Esophagus squamous epithelium (tissue), 4 donors: ENCODE measurements around the gene ARHGAP26.

Experiments
- CTCF ChIP-seq, 6 experiments: fragments of 450-650 bp in 4 of 6; fragments of 200-600 bp in 2 of 6; sonication (generic) in 2 of 6; IDR thresholded peaks; one replicate each; pipeline ENCODE4 v1.5.1; 2016 to 2019; ENCODE audit warnings: antibody characterized with exemption in 6 of 6, mild to moderate bottlenecking in 4 of 6, moderate library complexity in 4 of 6
- POLR2A ChIP-seq, 4 donors: fragments of 450-650 bp; IDR thresholded peaks; one replicate each; pipeline ENCODE4 v1.6.1; 2017; ENCODE audit warnings: antibody characterized with exemption in 4 of 4, mild to moderate bottlenecking in 4 of 4, moderate library complexity in 3 of 4

- no peak for TF ChIP-seq CTCF (IDR thresholded peaks at IDR 0.05)
- no peak for TF ChIP-seq POLR2A (IDR thresholded peaks at IDR 0.05)
Measured at GRCh38 chr5:142737179-142737578, 33.0 kb upstream of the ARHGAP26 start.
